Left kidney (tissue), 2 donors: ENCODE results near the gene P2RY8. TPM values are rescaled to one million over a fixed set of nuclear protein-coding genes. Genes with fewer than 3 reads are reported as not detected.
"Not testable (repeated sequence)": the region's sequence is repeated elsewhere in the genome, so short reads cannot be mapped to it uniquely, and the experiment has no call there.

Source experiments
- DNase-seq: peaks from one replicate; pipeline ENCODE4 v3.0.0-alpha.2; 2013
- polyA plus RNA-seq: library from polyadenylated mRNA; unstranded; fragments of 120-200 nt; gene quantifications from one replicate; pipeline ENCODE4 v1.2.1, GENCODE V29; 2013; ENCODE audit not compliant: insufficient read length

The P2RY8 gene
- polyA plus RNA-seq, 1 donor: 0.73 TPM

GRCh38 chrX:1486749-1487361 lies 50.1 kb downstream of the P2RY8 start:
- DNase-seq: no peak

GRCh38 chrX:1486177-1486576 lies 50.8 kb downstream of the P2RY8 start:
- no peak for DNase-seq

- no peak for DNase-seq
Observed at GRCh38 chrX:1485033-1485432, 52.0 kb downstream of the P2RY8 start.

- no peak for DNase-seq
Observed at GRCh38 chrX:1484638-1485019, 52.4 kb downstream of the P2RY8 start.

- no peak for DNase-seq
Observed at GRCh38 chrX:1483843-1484637, 52.9 kb downstream of the P2RY8 start.

- DNase-seq: not testable (repeated sequence)
Observed at GRCh38 chrX:1482530-1482928, 54.5 kb downstream of the P2RY8 start.

GRCh38 chrX:1481636-1482529 lies 55.1 kb downstream of the P2RY8 start:
- DNase-seq: peak; percentile 46

GRCh38 chrX:1480082-1480785 lies 56.8 kb downstream of the P2RY8 start:
- no peak for DNase-seq

GRCh38 chrX:1477801-1478458 lies 59.1 kb downstream of the P2RY8 start:
- no peak for DNase-seq

- no peak for DNase-seq
Observed at GRCh38 chrX:1477229-1477628, 59.8 kb downstream of the P2RY8 start.

- DNase-seq: no peak
Observed at GRCh38 chrX:1476682-1477081, 60.3 kb downstream of the P2RY8 start.

GRCh38 chrX:1475881-1476280 lies 61.1 kb downstream of the P2RY8 start:
- no peak for DNase-seq

GRCh38 chrX:1475481-1475880 lies 61.5 kb downstream of the P2RY8 start:
- DNase-seq: no peak

GRCh38 chrX:1474593-1474992 lies 62.4 kb downstream of the P2RY8 start:
- not testable (repeated sequence) for DNase-seq

GRCh38 chrX:1472975-1473374 lies 64.0 kb downstream of the P2RY8 start:
- DNase-seq: no peak

GRCh38 chrX:1468250-1468772 lies 68.7 kb downstream of the P2RY8 start:
- no peak for DNase-seq

GRCh38 chrX:1466971-1467561 lies 69.9 kb downstream of the P2RY8 start:
- no peak for DNase-seq

GRCh38 chrX:1466232-1466661 lies 70.7 kb downstream of the P2RY8 start:
- DNase-seq: no peak

- no peak for DNase-seq
Observed at GRCh38 chrX:1465286-1466231, 71.4 kb downstream of the P2RY8 start.

GRCh38 chrX:1464971-1465285 lies 72.1 kb downstream of the P2RY8 start:
- no peak for DNase-seq
